ENCODE results near the gene MAGEA2B. TPM values are rescaled to one million over a fixed set of nuclear protein-coding genes. Genes with fewer than 3 reads are reported as not detected.
"Not testable (repeated sequence)": the region's sequence is repeated elsewhere in the genome, so short reads cannot be mapped to it uniquely, and the experiment has no call there.

MAGEA2B gene
- total RNA-seq, 4 donors from 2014 or later = not detected

DNA sequence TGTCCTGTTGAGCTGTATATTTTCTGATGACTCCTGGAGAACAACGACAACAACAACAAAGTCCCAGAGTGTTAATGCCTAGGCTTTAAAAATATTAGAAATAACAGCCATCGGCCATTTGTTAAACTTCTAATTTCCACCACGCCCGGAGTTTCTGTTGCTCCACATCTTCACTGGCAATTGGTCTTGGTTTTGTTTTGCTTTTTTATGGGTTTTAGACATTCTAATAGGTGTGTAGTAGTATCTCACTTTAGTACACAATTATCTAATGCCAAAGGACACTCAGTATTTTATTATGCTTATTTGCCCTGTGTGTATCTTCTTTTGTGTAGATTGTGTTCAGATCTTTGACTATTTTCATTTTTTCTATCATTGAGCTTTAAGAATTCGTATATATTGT is 24.1 kb downstream of the MAGEA2B start:
- TF ChIP-seq CTCF (IDR thresholded peaks at IDR 0.05 in 4 of 5, conservative IDR thresholded peaks at IDR 0.05 in 1 of 5) = no peak
- TF ChIP-seq POLR2A (IDR thresholded peaks at IDR 0.05) = no peak
- no peaks in the 10 kb centered on the region for H3K9me3 ChIP-seq
- H3K4me3 ChIP-seq = no peak overlapping the region
- no peaks in the 10 kb centered on the region for H3K27me3 ChIP-seq
- in situ Hi-C loops (cut with MboI; ENCODE audit: low sequenced_read_pairs in 4 of 4) = no loop called here
- no peak overlapping the region for H3K27ac ChIP-seq
- H3K4me1 ChIP-seq = no peaks in the 10 kb centered on the region
- no peak for DNase-seq
- intact Hi-C loops (cut with DNase I; ENCODE audit: low total_unique reads) = no loop called here
- ATAC-seq = no peak
- no peaks in the 10 kb centered on the region for H3K36me3 ChIP-seq

DNA sequence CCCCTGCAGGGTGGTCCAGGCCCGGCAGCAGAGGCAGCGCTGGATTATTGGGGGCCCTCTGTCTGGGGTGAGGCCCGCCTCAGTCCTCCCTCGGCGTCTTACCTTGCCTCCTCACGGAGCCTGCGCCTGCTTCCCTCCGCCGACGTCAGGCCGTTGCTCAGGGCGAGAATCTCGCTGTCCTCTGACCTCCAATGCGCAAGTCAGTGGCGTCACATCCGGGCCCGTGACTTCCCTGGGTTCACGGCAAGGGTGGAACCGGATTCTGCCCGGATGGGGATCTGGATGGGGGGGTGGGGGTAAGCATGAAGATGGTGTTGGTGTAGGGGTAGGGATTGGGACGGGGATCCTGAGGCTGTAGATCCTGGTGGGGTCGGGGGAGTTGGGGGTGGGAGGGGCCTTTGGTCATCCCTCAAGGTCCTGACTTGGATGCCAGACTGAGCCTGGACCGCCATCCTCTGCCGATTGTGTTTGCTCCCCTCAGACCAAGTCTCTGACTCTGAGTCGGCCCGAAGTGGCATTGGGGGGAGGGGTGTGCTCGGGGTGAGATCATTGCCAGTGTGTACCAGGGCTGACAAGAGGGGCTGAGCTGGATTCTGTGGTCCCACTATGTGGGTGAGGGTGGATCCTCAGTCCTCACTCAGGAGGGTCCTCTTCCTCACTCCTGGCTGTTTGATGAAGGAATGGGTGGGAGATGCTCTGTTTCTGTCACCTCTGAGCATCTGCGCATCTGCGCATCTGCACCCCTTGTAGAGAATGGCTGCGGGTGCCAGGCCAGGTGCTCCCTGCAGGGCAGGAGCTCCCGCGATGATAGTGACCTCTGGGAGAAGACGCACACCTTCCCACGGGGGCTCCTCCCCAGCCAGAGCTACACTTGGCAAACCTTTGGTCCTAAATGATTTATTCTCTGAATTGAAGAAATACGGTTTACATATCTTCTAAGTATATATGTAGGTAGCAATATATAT is 39.5 kb downstream of the MAGEA2B start, which contains the start of gene MAGEA2:
Gene MAGEA2 (minus strand): TSS at position 157 of the 965 bp plus-strand sequence. CDS start 2,479 bp downstream, outside the sequence.
- H3K9me3 ChIP-seq; ATAC-seq; H3K4me3 ChIP-seq; H3K27ac ChIP-seq; in situ Hi-C loops (cut with MboI; ENCODE audit: low sequenced_read_pairs in 4 of 4); H3K27me3 ChIP-seq; H3K4me1 ChIP-seq; H3K36me3 ChIP-seq; DNase-seq; intact Hi-C loops (cut with DNase I; ENCODE audit: low total_unique reads): not testable (repeated sequence)

DNA sequence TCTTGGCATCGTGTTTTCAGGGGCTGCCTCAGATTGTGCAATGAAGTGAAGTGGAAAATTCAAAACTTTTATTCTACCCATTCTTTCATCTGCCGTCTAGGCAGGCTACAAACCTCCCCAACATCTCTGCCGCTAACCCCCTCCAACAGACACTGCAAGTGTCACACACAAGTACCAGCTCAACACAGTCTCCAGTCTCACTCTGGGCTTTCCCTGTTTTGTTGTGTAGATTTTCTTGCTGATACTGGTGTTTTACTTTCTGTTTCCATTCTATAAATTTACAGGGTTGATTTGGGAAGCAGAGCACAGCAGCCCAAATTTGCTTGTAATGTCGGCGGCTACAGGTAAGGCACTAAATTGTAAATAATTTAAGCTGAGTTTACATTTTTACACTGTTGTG is 40.4 kb downstream of the MAGEA2B start:
- H3K4me1 ChIP-seq; intact Hi-C loops (cut with DNase I; ENCODE audit: low total_unique reads); DNase-seq: not testable (repeated sequence)

DNA sequence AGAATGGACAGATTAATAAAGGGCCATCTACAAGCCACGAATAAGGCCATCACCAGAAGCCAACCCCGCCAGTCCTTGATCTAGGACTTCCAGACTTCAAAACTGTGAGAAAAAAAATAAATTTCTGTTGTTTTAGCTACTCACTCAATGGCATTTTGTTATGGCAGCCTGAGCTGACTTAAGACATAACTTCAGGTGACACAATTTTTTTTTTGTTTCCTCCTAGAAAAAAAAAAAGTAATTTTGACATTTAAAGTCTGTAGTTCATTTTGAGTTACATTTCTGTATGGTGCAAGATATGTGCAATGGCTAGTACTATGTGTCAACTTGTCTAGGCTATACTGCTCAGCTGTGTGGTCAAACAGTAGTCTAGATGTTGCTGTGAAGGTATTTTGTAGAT is 44.5 kb downstream of the MAGEA2B start, which contains the start of gene CSAG3:
Gene CSAG3 (plus strand): TSS at position 301 of the 400 bp plus-strand sequence.
- intact Hi-C loops (cut with DNase I; ENCODE audit: low total_unique reads); H3K4me1 ChIP-seq; H3K9me3 ChIP-seq; in situ Hi-C loops (cut with MboI; ENCODE audit: low sequenced_read_pairs in 4 of 4); H3K27me3 ChIP-seq; H3K4me3 ChIP-seq; DNase-seq; H3K27ac ChIP-seq; H3K36me3 ChIP-seq; ATAC-seq: not testable (repeated sequence)

More for the DNA sequence above, 40.4 kb downstream of the MAGEA2B start:
- H3K4me3 ChIP-seq; H3K36me3 ChIP-seq; in situ Hi-C loops (cut with MboI; ENCODE audit: low sequenced_read_pairs in 4 of 4); H3K27ac ChIP-seq; H3K27me3 ChIP-seq; ATAC-seq; H3K9me3 ChIP-seq: not testable (repeated sequence)

DNA sequence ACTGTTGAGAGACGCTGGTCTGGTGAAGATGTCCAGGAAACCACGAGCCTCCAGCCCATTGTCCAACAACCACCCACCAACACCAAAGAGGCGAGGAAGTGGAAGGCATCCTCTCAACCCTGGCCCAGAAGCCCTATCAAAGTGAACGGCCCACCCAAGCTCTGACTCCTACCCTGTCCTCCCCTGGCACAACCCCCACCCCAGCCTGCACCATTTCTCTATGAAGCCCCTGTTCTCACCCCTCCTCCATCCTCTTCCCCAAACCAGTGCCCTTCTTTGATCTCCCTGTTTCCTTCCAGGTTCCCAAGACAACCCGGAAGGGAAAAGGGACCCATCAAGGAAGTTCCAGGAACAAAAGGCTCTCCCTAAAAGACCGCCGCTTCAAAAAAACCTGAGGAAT is 45.1 kb downstream of the MAGEA2B start:
- in situ Hi-C loops (cut with MboI; ENCODE audit: low sequenced_read_pairs in 4 of 4); H3K4me3 ChIP-seq; intact Hi-C loops (cut with DNase I; ENCODE audit: low total_unique reads); H3K36me3 ChIP-seq; DNase-seq; H3K9me3 ChIP-seq; H3K4me1 ChIP-seq; H3K27me3 ChIP-seq; H3K27ac ChIP-seq; ATAC-seq: not testable (repeated sequence)

DNA sequence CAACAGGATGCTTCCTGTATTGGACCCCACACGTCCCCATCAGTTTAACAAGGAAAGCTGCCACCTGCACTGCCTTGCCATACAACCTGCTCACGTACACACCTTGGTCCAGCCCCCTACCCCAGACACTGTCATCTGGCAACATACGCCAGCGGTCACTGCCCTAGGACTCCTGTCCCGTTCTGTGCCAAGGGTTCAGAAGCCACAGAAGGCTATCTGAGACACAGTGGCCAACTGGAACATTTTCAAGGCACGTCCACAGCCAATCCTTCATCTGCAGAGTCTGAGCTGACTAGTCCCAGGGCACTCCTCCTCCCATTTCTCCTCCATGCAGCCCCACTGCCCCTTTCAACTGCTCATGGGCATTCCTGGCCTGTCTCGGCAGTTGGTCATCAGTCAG is 47.2 kb downstream of the MAGEA2B start:
- H3K36me3 ChIP-seq; in situ Hi-C loops (cut with MboI; ENCODE audit: low sequenced_read_pairs in 4 of 4); H3K27ac ChIP-seq; H3K4me3 ChIP-seq; H3K27me3 ChIP-seq; intact Hi-C loops (cut with DNase I; ENCODE audit: low total_unique reads); H3K4me1 ChIP-seq; H3K9me3 ChIP-seq; ATAC-seq; DNase-seq: not testable (repeated sequence)

DNA sequence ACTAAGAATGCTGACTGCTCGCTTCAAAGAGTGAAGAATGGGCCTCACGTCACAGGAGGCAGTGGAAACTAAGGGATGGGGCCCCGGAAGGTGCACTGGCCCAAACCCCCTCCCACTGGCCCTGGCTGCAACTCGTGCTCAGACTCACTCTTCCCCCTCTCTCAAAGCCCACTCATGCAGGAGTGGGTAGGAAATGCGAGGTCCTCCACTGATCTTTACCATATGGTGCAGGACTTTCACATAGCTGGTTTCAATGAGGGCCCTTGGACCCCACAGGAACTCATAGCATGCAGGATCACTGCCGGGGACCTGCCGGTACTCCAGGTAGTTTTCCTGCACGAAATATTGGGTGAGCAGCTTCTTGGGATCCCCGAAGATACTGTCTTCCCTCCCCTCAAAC is 52.1 kb downstream of the MAGEA2B start:
- ATAC-seq = not testable (repeated sequence)

More for the DNA sequence above, 52.1 kb downstream of the MAGEA2B start:
- H3K4me3 ChIP-seq; H3K36me3 ChIP-seq; H3K4me1 ChIP-seq; H3K27ac ChIP-seq; intact Hi-C loops (cut with DNase I; ENCODE audit: low total_unique reads); DNase-seq; in situ Hi-C loops (cut with MboI; ENCODE audit: low sequenced_read_pairs in 4 of 4); H3K9me3 ChIP-seq; H3K27me3 ChIP-seq: not testable (repeated sequence)

Other genes starting within 250 kb of the MAGEA2B start
- not detected for gene GABRQ, start 76.7 kb upstream of the MAGEA2B start, total RNA-seq
- not detected for gene MAGEA3, start 15.8 kb upstream of the MAGEA2B start, total RNA-seq
- gene CSAG2, start 5.4 kb upstream of the MAGEA2B start, total RNA-seq = not detected
- not detected for gene CSAG1, start 19.1 kb downstream of the MAGEA2B start, total RNA-seq
- gene MAGEA12, start 19.1 kb downstream of the MAGEA2B start, total RNA-seq = not detected
- not detected for gene MAGEA2, start 39.2 kb downstream of the MAGEA2B start, total RNA-seq
- gene CSAG3, start 44.6 kb downstream of the MAGEA2B start, total RNA-seq = not detected
- gene MAGEA6, start 55.1 kb downstream of the MAGEA2B start, total RNA-seq = not detected
- gene CETN2, start 116.1 kb downstream of the MAGEA2B start, total RNA-seq = 10 to 100 TPM in 3 of 4 donors, 1 to 10 TPM in 1; 8.1 to 15.7 (median 10.5) TPM
- 1 to 10 TPM; 4.6 to 8.8 (median 6.2) TPM for gene NSDHL, start 116.4 kb downstream of the MAGEA2B start, total RNA-seq
- gene ZNF185, start 183.4 kb downstream of the MAGEA2B start, total RNA-seq = 1 to 10 TPM in 3 of 4 donors, under 1 TPM in 1; 0.56 to 2.2 (median 1.3) TPM